A673 (cell line): ENCODE results near the gene NOL8. TPM values are rescaled to one million over a fixed set of nuclear protein-coding genes. Genes with fewer than 3 reads are reported as not detected.

ENCODE experiments used
- Bru-seq: library from RNA; stranded (reverse); fragments of 400-500 nt; gene quantifications from one replicate; lab custom pipeline; 2021; lab: Mats Ljungman, UMichigan
- BruChase-seq, 2 experiments: library from RNA; stranded (reverse); fragments of 400-500 nt; gene quantifications; one replicate each; lab custom pipeline; 2021; lab: Mats Ljungman, UMichigan
- BruUV-seq: library from RNA; stranded (reverse); fragments of 400-500 nt; replicated peaks from 2 replicates; lab custom pipeline; 2021; lab: Mats Ljungman, UMichigan
- CTCF ChIA-PET: fragments of 300-600 bp; sonication (Branson Sonifier 250); formaldehyde crosslinking; loops from one replicate; lab custom pipeline; 2022; ENCODE audit warnings: antibody characterized with exemption; lab: Charles Lee
- POLR2A ChIA-PET: fragments of 300-600 bp; sonication (Branson Sonifier 250); formaldehyde crosslinking; loops from one replicate; lab custom pipeline; 2022; ENCODE audit warnings: antibody characterized with exemption; ENCODE audit not compliant: low non-redundant PET; lab: Charles Lee
- DNase-seq: peaks from one replicate; pipeline ENCODE4 v3.0.0-alpha.2; 2015; ENCODE audit warnings: low spot score
- H3K27ac ChIP-seq: fragments of 200-600 bp; sonication (generic); 2 replicates; pipeline ENCODE4 v1.5.1; 2016; ENCODE audit warnings: mixed run types, low read depth, mild to moderate bottlenecking, mixed read lengths, antibody characterized with exemption, low read length; ENCODE audit not compliant: poor library complexity, severe bottlenecking
- H3K27me3 ChIP-seq: fragments of 200-600 bp; sonication (generic); replicated peaks from 2 replicates; pipeline ENCODE4 v1.6.1; 2017; ENCODE audit warnings: mixed run types, low read depth, mild to moderate bottlenecking, mixed read lengths, antibody characterized with exemption, low read length; ENCODE audit not compliant: insufficient read depth, poor library complexity
- H3K36me3 ChIP-seq: fragments of 200-600 bp; sonication (generic); 2 replicates; pipeline ENCODE4 v1.6.1; 2016; ENCODE audit warnings: mixed run types, mild to moderate bottlenecking, mixed read lengths, antibody characterized with exemption, low read length; ENCODE audit not compliant: insufficient read depth, poor library complexity, severe bottlenecking
- H3K4me1 ChIP-seq: fragments of 200-600 bp; sonication (generic); 2 replicates; pipeline ENCODE4 v1.6.1; 2017; ENCODE audit warnings: mixed run types, mild to moderate bottlenecking, mixed read lengths, antibody characterized with exemption, low read length; ENCODE audit not compliant: insufficient read depth, poor library complexity, severe bottlenecking
- H3K4me3 ChIP-seq: fragments of 200-600 bp; sonication (generic); 2 replicates; pipeline ENCODE4 v1.5.1; 2016; ENCODE audit warnings: low read depth, mixed run types, mild to moderate bottlenecking, mixed read lengths, low read length; ENCODE audit not compliant: poor library complexity, severe bottlenecking
- H3K9me3 ChIP-seq: fragments of 200-600 bp; sonication (generic); 2 replicates; pipeline ENCODE4 v1.6.1; 2016; ENCODE audit warnings: mixed run types, low read depth, mild to moderate bottlenecking, mixed read lengths, antibody characterized with exemption, low read length; ENCODE audit not compliant: poor library complexity, severe bottlenecking
- EZH2 ChIP-seq: fragments of 200-600 bp; sonication (generic); IDR thresholded peaks from 2 replicates; pipeline ENCODE4 v1.6.1; 2017; ENCODE audit warnings: borderline replicate concordance, low read depth, mild to moderate bottlenecking, mixed read lengths, antibody characterized with exemption, low read length; ENCODE audit not compliant: poor library complexity, severe bottlenecking
- intact Hi-C: fragments of 100-400 bp; cut with micrococcal nuclease; formaldehyde crosslinking; loops from one replicate; pipeline ENCODE4 v1.10.0; 2022; ENCODE audit not compliant: unreplicated experiment
- long read RNA-seq: library from polyadenylated mRNA; stranded (forward); transcript quantifications from one replicate; pipeline ENCODE4 v2.0.0, GENCODE V29; 2022
- total RNA-seq: library from RNA; stranded (reverse); gene quantifications from 2 replicates; pipeline ENCODE4 v1.2.3, GENCODE V29; 2021
- TF ChIP-seq, protein P1 (sequence below): fragments of 300-800, 200-600 bp; sonication (generic); conservative IDR thresholded peaks from 2 replicates; pipeline ENCODE4 v1.5.1; 2017; ENCODE audit warnings: low read depth, mild to moderate bottlenecking, antibody characterized with exemption, low read length, moderate library complexity, mixed read lengths

The NOL8 gene
- 53.4 and 59.7 TPM in 2 replicates for total RNA-seq
- Bru-seq, nascent RNA, result percentile 88 among the genes with signal in this experiment
- percentile 91 among the genes with signal in this experiment for BruChase-seq, experiment 1, labeled RNA remaining after a 2-hour chase
- BruChase-seq, experiment 2, labeled RNA remaining after a 6-hour chase, result percentile 90 among the genes with signal in this experiment
- long read RNA-seq, full-length matches to known transcripts, result 43 of 110 reads
- long read RNA-seq, partial matches to known transcripts, result 8 of 110 reads
- long read RNA-seq, other reads (novel, unspliced or antisense), result 59 of 110 reads

DNA sequence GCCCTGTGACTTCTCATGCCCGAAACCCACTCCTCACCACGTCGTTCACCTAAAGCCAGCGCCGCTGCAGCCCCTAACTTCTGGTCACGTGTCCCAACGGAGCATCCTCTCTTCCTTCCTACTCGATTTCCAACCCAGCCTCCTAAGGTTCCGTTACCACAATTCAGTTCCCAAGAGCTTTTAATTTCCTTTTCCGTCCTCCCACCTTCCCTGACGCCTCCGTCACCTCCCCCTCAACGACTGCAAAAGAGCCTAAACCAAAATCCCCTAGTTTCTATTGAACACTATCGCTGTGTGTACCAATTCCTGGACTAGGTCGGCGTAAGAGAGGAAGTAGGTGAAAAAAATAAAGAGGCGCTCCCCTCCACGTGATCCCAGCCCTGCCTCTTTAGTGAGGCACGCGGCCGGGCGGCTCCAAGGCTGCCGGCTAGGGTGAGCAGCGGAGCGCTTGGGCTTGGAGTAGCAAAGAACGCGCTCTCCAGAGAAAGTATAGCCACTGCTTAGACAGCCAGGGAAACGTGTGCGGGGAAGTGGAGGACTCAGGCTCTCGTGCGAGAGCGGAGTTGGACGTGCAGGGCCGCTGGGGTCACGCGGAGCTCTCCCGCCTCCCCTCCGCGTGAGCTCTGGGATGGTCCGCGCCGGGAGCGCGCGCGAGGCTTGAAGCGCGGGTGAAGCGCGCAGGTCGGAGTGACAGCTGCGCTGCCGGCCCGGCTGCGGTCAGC lies at the start of gene NOL8, which contains the start of gene CENPP:
Gene NOL8, minus strand, starts transcription at position 82 of the 722 bp plus-strand sequence. CDS start 1,189 bp downstream, outside the sequence.
Gene CENPP, plus strand, starts transcription at position 685 of the 722 bp plus-strand sequence.
- peak within 1 kb of the TSS; percentile 99 for H3K27ac ChIP-seq
- BruUV-seq, result no TSS peak
- TF ChIP-seq, protein P1, sequence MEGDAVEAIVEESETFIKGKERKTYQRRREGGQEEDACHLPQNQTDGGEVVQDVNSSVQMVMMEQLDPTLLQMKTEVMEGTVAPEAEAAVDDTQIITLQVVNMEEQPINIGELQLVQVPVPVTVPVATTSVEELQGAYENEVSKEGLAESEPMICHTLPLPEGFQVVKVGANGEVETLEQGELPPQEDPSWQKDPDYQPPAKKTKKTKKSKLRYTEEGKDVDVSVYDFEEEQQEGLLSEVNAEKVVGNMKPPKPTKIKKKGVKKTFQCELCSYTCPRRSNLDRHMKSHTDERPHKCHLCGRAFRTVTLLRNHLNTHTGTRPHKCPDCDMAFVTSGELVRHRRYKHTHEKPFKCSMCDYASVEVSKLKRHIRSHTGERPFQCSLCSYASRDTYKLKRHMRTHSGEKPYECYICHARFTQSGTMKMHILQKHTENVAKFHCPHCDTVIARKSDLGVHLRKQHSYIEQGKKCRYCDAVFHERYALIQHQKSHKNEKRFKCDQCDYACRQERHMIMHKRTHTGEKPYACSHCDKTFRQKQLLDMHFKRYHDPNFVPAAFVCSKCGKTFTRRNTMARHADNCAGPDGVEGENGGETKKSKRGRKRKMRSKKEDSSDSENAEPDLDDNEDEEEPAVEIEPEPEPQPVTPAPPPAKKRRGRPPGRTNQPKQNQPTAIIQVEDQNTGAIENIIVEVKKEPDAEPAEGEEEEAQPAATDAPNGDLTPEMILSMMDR, result no peak
- no peak for TF ChIP-seq EZH2
- intact Hi-C loops, result loop anchor here (5.0 to 10.0 kb wide), 2 partner anchors 112 to 469 kb away; no protein-coding TSS in a partner anchor
- ChIA-PET CTCF (interaction anchor here (0.8 kb wide), 1 partner anchor 24 kb away, joined by 3 read pairs; no protein-coding TSS in a partner anchor), POLR2A (no interaction called here)
- H3K27me3 ChIP-seq, result no peaks in the 10 kb centered on the region
- peaks cover 20% of the 10 kb centered on the region for H3K36me3 ChIP-seq
- DNase-seq, result peak; percentile 94
- peak within 1 kb of the TSS; percentile 78 for H3K4me3 ChIP-seq
- no peaks in the 10 kb centered on the region for H3K9me3 ChIP-seq
- peaks cover 11% of the 10 kb centered on the region for H3K4me1 ChIP-seq

GRCh38 chr9:92373167-92373566 lies 48.0 kb upstream of the NOL8 start:
- Histone ChIP-seq H3K27ac (no peak overlapping the region), H3K36me3 (no peaks in the 10 kb centered on the region), H3K9me3 (peaks cover 13% of the 10 kb centered on the region), H3K4me3 (no peak overlapping the region), H3K4me1 (peaks cover 5% of the 10 kb centered on the region), H3K27me3 (no peaks in the 10 kb centered on the region)
- intact Hi-C loops, result no loop called here
- TF ChIP-seq, protein P1, result no peak
- TF ChIP-seq EZH2, result no peak
- no TSS peak for BruUV-seq
- ChIA-PET POLR2A (no interaction called here), CTCF (no interaction called here)
- no peak for DNase-seq

DNA sequence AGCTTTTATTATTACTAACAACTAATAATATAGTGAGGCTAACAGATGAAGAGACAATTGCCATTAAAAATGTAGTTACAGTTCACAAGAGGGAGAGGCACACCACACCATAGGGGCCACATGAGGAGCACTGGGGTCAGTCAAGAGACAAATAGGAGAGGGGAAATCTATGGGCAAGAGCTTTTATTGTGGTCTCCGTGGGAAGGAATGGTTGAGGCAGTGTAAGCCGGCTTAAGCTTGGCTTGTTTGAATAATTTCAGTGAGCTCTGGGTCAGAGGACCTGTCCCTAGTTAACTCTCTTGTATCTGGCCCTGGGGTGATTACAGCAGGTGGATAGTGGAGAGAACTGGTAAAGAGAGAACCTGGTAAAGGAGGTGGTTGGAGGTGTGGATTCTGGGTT lies 43.9 kb upstream of the NOL8 start:
- Histone ChIP-seq H3K4me3 (no peak overlapping the region), H3K9me3 (peaks cover 9% of the 10 kb centered on the region), H3K27ac (no peak overlapping the region), H3K4me1 (no peaks in the 10 kb centered on the region), H3K36me3 (no peaks in the 10 kb centered on the region), H3K27me3 (no peaks in the 10 kb centered on the region)
- no peak for TF ChIP-seq EZH2
- TF ChIP-seq, protein P1, result no peak
- no TSS peak for BruUV-seq
- no peak for DNase-seq
- intact Hi-C loops, result no loop called here
- ChIA-PET POLR2A (no interaction called here), CTCF (no interaction called here)
